GM18511 (cell line): ENCODE data around the gene ACP7.
"Not testable (repeated sequence)": the region's sequence is repeated elsewhere in the genome, so short reads cannot be mapped to it uniquely, and the experiment has no call there.

Experiments
- ATAC-seq: cut with Tn5 transposase; IDR thresholded peaks from one replicate; pipeline ENCODE4 v1.9.1; 2021; ENCODE audit warnings: mild to moderate bottlenecking, moderate library complexity; ENCODE audit not compliant: unreplicated experiment

ACP7 gene

GRCh38 chr19:39103151-39103550, 19.0 kb downstream of the ACP7 start:
- no peak for ATAC-seq

- no peak for ATAC-seq
These were observed 20.0 kb downstream of the ACP7 start for GRCh38 chr19:39104186-39104596.

- ATAC-seq, result no peak
These were observed 22.0 kb downstream of the ACP7 start for GRCh38 chr19:39106194-39106593.

GRCh38 chr19:39109641-39110040, 25.5 kb downstream of the ACP7 start:
- no peak for ATAC-seq

- no peak for ATAC-seq
These were observed 26.2 kb downstream of the ACP7 start for GRCh38 chr19:39110263-39110967.

GRCh38 chr19:39111593-39112199, 27.5 kb downstream of the ACP7 start:
- no peak for ATAC-seq

GRCh38 chr19:39112338-39112890, 28.2 kb downstream of the ACP7 start:
- ATAC-seq, result no peak

- no peak for ATAC-seq
These were observed 29.0 kb downstream of the ACP7 start for GRCh38 chr19:39113199-39113598.

GRCh38 chr19:39115105-39115847, 31.1 kb downstream of the ACP7 start:
- no peak for ATAC-seq

- ATAC-seq, result not testable (repeated sequence)
These were observed 32.9 kb downstream of the ACP7 start for GRCh38 chr19:39117023-39117422.

- no peak for ATAC-seq
These were observed 35.7 kb downstream of the ACP7 start for GRCh38 chr19:39119830-39120229.

GRCh38 chr19:39122934-39123731, 39.0 kb downstream of the ACP7 start:
- ATAC-seq, result no peak

- no peak for ATAC-seq
These were observed 40.1 kb downstream of the ACP7 start for GRCh38 chr19:39124136-39124764.

GRCh38 chr19:39125199-39125553, 41.0 kb downstream of the ACP7 start:
- no peak for ATAC-seq

- ATAC-seq, result peak; percentile 94
These were observed 41.6 kb downstream of the ACP7 start, which contains the start of gene PAK4 for GRCh38 chr19:39125554-39126311. PAK4 (plus strand) TSS chr19:39125786; CDS start chr19:39169554, 43,768 bp downstream.

GRCh38 chr19:39126312-39127187, 42.4 kb downstream of the ACP7 start:
- ATAC-seq, result no peak

- no peak for ATAC-seq
These were observed 43.8 kb downstream of the ACP7 start for GRCh38 chr19:39127812-39128515.

- ATAC-seq, result no peak
These were observed 44.4 kb downstream of the ACP7 start for GRCh38 chr19:39128516-39129079.
